Activated CD8-positive, alpha-beta memory T cell treated with anti-CD3 and anti-CD28 coated beads, Interleukin-2, amount 50 U/mL, for 1 hour (primary cell): ENCODE measurements around the gene CRYBB1.

Experiments
- DNase-seq: peaks from one replicate; pipeline ENCODE4 v3.0.0-alpha.2; 2020; ENCODE audit errors: extremely low read depth

CRYBB1 gene

DNA sequence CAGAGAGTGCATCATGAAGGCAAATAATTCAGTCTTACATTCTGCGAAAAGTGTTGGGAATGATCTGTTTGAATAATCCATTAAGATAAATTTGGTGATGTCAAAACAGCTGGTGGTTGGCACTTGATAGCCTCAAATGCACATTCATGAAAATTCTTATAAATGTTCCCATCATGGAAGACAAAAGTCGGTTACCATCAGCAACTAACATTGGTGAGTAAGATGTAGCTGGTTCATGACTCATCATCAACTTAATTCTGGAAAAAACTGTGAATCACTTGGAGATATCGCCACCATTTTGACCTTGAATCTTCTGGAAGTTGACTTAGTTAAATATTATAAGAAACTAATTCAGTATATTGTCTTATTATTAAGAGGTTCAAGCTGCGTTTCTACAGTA lies 11.2 kb downstream of the CRYBB1 start:
- DNase-seq = no peak

DNA sequence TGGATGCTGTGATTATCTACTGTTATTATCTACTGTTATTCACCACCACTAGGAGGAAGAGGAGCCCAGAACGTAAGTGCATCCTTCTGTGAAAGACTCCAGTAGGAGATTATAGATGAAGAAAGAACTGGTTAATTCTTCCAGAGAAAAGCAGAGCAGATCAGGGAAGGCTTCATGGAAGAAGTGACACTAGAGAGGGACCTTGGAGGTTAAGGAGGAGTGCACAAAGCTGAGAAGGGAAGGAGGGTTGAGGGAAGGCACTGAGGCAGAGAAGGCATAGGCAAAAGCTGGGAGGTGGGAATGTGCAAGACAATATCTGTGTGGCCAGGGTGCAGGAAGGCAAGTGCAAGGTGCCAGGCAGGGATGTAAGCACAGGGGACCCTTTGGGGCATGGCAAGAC lies 13.5 kb downstream of the CRYBB1 start:
- no peak for DNase-seq

DNA sequence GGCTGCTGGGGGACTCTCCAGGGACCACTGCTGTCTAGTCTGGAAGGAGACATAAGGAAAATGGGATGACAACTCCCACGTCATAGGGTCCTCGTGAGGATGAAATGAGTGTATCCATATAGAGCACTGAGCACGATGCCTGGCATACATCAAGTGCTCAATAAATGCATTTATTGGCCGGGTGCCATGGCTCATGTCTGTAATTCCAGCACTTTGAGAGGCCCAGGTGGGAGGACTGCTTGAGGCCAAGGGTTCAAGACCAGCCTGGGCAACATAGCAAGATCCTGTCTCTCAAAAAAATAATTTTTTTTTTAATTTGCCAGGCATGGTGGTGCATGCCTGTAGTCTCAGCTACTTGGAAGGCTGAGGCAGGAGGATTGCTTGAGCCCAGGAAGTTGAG lies 15.7 kb downstream of the CRYBB1 start:
- DNase-seq = no peak

DNA sequence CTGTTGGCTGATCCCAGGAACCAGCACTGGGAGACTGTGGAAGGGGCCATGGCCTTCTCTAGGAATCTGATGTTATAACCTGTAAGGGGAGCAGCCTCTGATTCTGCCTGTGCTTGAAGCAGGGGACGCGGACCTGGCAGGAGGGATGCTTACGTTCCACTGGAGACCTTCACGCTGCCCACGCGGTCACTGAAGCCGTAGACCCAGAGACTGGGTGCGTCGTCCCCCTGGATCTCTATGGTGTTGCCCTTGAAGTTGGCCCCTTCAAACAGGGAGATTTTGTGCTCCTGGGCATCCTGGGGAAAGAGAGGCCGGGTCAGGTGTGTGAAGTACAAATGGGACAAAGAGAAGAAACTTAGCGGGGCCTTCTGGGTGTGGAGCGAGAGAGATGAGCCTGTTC lies 16.1 kb downstream of the CRYBB1 start:
- DNase-seq = no peak

DNA sequence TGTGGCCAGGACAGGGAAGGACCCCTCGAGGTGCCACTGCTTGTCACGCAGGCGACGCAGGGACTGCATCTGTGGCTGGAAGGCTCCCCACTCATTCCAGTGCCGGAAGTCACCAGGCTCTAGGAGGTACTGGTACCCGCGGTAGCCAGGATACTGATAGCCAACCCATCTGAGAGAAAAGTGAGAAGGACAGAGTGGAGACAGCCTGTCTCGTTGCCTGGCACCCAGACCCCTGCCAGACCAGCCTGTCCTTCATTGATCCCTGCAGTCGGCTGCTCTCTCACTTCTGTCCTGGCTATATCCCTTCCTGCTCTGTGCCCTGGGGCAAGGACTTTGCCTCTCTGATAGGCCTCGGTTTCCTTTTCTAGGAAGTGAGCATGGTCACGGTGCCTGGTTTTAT lies 18.3 kb downstream of the CRYBB1 start:
- no peak for DNase-seq

DNA sequence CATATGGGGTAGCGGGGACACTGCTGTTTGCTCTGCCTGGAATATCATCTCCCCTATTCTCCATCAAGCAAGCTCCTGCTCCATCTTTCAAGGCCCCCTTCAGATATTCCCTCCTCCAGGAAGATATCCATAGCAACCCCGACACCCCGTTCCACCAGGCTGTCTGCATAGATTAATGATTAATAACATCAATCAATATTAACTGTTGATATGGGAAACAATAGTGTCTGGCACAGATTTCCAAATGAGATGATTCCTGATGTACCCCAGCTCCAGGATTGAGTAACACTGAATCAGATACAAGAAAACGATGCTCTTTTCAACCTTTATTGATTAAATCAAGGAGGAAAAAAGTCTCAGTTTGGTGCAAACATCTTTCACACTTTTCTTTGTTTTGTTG lies 20.3 kb downstream of the CRYBB1 start:
- no peak for DNase-seq

DNA sequence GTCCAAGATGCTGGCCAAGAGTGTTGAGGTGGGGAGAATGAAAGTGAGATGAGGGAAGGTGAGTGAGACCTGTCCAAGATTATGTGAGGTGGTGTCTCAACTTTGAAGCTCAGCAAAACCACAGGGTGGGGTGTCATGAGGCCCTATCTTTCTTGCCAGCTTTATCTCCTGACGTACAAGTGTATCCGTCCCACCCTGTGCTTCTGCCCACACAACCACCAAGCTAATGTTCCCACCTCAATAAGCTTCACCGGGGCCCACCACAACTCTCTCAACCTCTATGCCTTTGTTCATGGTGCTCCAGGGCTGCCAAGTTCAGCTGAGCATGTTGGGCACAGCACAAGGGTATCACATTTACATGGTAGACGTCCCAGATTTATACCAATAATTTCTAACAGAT lies 20.8 kb downstream of the CRYBB1 start:
- DNase-seq = peak; percentile 47

DNA sequence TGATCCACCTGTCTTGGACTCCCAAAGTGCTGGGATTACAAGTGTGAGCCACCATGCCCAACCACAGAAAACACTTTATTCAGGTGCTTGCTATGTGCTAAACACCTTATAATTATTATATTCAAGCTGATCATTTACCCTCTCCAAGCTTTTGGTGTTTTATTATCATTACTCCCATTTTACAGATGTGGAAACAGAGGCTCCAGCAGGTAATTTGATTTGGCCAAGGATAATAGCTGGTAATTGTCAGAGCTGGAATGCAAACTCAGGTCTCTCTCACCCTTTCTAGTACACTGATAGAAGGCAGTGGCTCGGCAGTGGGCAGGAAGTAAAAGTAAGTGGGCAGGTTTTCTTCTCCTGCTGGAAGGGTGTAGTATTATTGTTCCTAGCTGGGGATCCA lies 24.1 kb downstream of the CRYBB1 start:
- DNase-seq = no peak

DNA sequence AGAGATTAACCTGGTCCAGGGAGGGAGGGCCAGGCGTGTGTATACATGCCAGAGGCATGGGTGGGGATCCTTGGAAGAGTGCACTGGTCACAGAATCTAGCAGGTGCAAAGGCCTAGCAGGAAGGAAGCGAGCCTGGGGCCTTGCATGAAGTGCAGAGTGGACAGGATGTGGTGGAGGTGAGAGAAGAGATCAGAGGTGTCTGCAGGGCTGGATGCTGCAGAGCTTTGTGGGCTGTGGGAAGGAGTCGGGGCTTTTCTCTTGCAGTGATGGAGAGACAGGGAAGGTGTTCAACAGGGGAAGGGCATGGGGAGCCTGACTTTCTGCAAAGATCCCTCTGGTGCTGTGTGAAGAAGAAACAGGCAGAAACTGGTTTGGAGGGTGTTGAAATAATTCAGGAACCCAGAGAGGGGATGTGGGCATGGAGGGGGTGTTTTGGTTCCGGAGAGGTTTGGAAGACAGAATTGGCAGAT lies 25.4 kb downstream of the CRYBB1 start:
- no peak for DNase-seq

DNA sequence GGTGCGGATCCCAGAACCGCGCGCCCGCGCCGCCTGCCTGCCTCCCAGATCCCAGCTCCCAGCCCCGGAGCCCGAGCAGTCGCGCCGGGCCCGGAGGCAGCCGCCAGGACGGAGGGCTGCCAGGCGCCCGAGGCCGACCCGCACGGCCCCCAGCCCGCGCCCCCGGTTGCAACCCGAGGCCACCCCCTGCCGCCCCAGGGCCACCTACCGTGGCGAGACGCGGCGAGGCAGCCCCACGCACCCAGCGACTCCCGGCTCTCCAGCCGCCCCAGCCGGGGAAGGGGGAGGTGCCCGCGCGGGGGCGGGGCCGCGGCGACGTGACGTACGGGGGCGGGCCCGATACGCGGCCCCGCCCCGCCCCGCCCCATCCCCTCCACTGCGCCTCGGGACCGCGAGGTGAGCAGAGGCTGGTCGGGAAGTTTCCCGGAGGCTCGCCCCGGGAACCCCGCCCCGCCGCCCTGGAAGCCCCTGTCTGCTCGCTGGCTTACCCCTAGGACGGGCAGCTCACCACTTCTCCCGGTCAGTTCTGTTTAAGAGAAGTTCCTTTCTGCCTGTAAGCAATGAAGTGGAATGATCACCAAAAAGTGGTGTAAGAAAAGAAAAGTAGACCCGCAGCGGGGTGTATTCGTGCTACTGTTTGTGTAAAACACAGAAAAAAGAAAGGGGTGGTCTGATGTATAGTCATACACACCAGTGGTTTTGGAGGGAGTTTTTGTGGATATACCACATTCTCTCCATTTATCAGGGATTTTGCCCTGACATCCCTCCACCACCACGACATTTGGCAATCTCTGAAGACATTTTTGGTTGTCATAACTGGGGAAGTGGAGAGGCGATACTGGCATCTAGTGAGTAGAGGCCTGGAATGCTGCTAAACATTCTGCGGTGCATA lies 27.7 kb downstream of the CRYBB1 start, which contains the start of gene TPST2:
TPST2 (minus strand) TSS at position 288 of the 892 bp plus-strand sequence. CDS start 48,502 bp downstream, outside the sequence.
- peak; percentile 30 for DNase-seq

DNA sequence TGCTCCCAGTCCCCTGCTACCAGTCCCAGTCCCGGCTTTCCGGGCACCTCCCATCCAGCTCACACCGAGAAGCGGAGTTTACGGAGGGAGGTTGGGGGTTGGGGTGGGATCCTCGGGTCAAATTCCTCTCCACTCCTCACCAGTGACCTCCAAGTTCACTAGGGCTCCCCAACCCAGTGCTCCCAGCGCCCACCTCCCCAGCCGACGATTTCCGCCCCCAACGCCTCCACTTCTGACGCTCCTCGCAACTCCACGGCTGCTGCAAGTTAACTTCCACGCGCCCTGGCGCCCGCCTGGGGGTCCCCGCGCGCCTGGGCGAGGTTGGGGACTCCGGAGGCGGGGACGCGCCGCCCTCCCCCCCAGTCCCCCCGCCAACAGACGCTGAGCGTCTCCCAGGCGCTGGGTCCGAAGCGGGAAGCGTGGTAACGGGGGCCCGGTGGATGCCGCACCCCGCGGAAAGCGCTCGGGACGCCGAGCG lies 28.4 kb downstream of the CRYBB1 start:
- DNase-seq = no peak

DNA sequence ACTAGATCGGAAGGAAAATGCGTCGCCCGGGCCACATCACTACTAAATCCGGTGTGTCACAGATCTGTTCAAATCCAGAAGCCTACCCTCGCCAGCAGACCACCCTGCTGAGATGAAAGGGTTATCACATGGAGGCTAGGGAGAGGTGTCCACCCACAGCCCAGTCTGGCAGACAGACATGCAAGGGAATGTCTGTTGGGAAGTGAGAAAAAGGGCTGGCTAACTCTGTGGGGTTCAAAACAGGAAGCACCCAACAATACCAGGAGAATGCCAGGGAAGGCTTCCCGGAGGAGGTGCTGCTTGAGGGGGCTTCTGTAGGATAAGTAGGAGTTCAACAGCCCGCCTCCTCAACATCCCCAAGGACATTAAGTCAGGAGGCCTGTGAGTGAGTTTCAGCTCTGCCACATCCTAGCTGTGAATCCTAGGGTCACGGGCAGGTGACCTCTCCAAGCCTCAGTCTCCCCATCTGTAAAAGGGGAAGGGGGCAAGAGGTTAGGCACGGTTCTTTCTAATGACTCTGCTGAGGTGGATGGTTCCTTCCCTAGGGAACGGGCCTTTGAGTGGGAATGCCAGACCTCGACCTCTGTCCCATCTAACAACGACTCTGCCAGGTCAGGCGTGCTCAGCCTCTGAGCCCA lies 29.0 kb downstream of the CRYBB1 start:
- no peak for DNase-seq

DNA sequence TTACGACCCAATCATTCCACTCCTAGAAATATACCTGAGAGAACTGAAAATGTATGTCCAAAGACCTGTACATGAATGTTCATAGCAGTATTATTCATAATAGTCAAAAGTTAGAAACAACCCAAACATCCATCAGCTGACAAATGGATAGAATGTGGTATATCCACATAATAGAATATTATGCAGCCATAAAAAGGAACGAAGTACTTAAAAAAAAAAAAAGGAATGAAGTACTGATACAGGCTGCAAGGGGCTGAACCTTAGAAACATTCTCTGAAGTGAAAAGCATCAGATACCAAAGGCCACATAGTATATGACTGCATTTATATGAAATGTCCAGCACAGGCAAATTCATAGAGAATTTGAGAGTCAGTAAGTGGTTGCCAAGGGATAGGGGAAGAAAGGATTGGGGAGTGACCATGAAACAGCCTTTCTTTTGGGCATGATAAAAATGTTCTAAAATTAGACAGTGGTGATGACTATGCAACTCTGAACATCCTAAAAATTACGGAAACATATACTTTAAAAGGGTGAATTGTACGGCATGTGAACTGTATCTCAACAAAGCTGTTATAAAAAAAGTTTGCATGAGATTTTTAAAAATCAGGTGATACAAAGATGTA lies 29.7 kb downstream of the CRYBB1 start:
- DNase-seq = no peak

DNA sequence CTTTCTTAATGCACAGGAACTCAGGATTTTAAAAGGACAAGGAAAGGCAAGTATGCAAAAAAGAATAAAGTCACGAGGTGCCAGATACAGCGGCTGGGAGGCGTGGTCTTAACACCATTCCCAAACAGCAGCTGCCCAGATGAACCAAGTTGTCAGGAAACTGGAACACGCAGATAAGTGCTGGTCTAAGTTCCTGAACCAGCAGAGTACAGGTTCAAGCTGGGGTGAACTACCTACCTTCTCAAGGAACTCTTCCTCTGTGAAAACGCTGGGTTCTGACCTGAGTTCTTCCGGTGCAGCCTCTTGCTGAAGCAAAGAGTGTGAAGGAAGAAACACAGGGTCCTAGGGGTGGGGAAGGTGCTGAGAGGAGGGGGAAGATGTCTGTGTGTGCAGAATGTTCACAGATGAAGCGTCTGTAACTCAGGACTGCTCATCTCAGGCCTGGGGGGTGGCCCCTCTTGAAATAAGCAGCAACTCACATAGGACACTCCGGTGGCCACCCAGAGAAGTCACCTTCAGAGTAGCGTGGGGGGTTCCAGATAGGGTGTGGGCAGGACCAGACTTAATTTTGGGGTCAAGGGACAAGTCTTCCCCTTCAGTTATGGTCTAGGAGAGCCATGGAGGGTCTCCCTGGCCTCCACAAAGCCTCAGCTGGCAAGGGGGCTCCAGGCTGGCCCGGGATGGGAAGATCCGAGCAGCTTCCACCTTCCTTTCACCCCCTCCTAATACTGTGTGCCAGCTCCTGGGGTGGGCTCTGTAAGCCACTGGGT lies 31.1 kb downstream of the CRYBB1 start:
- no peak for DNase-seq

DNA sequence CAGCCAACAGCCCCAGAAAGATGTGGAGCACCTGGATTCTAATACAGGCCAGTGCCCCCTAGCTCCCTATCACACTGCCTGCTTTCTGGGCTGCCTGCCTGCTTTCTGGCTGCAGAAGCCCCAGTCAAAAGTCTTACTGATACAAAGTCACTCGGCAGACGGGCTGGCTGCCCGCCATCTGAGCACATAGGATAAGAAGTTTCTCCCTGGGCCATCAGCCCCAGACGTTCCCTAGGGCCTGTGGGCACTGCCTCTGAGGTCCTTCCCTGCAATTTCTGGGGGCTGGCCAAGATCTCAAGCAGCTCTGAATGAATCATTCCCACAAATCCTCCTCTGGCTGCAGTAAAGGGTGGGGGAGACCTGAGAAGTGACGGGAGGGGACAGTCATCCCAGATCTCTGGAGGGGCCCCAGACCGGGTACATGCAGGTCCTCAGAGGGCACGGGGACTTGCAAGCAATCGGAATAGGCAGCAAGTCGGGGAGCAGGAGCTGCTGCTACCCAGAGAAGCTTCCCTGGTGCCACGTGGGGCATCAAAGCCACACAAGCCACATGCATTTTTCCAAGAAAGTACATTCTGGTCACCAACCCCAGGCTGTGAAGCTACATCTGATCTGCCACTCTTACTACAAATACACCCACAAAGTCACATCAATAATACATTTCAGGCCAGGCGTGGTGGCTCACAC lies 32.6 kb downstream of the CRYBB1 start:
- DNase-seq = no peak

DNA sequence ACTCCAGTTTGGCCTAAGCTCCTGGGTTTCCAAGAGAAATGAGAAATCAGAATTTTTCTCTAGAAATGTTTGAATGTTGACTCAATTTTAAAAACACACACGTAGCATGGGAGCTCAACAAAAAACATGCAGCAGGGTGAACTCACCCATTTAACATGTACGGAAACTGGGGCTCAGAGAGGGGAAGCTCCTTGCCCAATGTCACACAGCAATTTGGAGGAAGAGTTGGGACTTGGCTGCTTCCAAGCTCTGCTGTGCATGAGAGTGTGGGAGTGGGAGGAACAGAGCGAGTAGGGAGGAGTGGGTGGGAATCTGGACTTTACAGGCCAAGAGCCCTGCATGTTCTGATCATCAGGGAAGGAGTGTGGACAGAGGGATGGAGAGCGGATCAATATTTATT lies 33.8 kb downstream of the CRYBB1 start:
- no peak for DNase-seq

DNA sequence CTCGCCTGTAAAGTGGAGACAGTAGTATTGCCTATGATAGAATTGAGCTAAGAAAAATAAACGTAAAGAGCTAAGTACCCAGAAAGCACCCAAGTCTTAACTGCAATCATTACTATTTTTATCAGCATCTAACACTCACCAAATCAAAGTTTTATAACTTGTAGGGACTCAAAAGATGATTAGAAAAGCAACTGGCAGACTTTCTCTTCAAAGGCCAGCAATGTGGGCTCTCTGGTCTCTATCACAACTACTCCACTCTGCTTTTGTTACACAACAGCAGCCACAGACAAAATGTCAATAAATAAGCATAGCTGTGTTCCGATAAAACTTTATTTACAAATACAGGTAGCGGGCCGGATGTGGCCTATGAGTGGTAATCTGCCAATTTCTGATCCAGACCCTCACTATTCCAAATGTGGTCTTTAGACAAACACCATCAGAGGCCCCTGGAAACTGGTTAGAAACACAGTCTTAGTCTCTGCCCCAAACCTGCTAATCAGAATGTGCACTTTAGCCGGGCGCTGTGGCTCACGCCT lies 36.1 kb downstream of the CRYBB1 start:
- DNase-seq = no peak

DNA sequence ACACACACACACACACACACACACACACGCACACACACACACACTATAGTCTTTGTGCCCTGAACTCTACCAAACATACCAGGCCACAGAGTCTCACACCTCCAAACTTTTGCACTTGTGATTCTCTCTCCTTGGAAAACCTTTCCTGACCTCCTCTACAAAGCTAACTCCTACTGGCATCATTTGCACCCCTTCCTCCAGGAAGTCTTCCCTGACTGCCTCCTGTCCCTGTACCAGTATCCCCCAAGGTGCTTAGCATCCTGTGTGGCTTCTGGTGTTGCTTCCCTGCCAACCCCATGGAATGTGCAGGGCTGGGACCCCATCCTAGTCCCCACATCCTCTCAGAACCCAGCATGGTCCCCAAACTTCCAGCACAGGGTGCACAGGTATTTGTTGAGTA lies 36.8 kb downstream of the CRYBB1 start:
- no peak for DNase-seq

DNA sequence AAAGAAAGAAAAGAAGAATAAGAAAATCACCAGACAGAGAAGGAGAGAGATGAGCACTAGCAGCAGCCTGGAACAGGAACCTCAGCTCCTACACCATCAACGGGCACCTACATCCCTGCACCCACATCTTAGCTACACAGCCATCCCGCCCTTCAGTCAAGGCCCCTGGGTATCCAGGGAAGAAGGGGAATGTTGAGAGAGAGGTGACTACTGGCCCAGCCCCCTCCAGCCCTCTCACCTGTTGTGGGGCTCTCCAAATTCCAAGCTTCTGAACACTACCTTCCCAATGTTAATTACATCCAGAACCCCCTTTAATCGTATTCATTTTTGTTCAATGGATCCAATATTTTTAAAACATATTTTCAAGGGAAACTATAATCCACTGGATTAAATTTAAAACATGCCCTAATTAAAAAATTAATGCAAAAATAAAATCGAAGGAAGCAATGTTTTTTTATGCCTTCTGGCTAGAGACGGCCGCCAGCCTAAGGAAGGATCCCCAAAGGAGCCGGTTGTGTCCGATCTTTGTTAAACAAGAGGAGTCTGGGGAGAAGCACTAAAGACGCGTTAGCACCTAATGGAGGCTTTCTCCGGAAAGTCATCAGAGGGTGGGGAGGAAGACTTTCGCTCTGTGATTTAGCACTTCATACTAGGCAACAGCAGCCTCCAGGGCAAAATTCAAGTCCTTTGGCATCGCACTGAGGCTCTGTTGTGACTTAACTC lies 37.4 kb downstream of the CRYBB1 start:
- DNase-seq = no peak

DNA sequence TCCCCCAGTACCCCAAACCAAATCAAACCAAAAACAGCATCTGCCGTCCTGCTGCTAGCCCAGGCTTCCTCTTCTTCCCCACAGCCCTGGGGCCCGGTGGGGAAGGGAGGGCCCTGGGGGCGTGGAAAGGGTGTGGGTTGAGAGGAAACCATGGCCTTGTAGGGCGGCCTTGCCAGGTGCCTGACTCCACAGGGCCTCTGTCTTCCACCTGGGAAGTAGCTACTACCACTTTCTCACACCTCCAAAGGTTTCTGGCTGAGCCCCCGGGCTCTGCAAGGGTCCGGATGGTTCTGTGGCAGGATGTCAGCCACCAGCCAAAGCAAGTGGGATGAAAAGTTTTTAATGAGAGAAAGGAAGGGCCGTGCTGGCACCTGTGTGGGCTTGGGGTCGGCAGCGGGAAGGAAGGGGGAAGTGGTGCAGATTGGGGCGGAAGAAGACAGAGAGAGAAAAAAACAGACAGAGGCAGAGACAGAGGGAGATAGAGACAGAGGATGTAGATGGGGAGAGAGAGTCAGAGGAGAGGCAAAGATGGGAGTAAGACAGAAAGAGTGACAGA lies 38.4 kb downstream of the CRYBB1 start:
- DNase-seq = no peak
